CD14-positive monocyte (primary cell): ENCODE results near the gene TRANK1. TPM values are rescaled to one million over a fixed set of nuclear protein-coding genes. Genes with fewer than 3 reads are reported as not detected.

ENCODE experiments used
- DNase-seq, 3 donors: peaks; one replicate each; pipeline ENCODE4 v3.0.0-alpha.2; 2011 to 2022
- H2AFZ ChIP-seq: 2 replicates; pipeline ENCODE4 v1.6.0; 2012; ENCODE audit warnings: mild to moderate bottlenecking, low read depth, low read length, inconsistent platforms; ENCODE audit not compliant: insufficient read depth, poor library complexity, severe bottlenecking
- H3K27ac ChIP-seq, 2 donors: 1 replicate in 1 of 2; 2 replicates in 1 of 2; pipeline ENCODE4 v1.5.1; 2012 to 2013; ENCODE audit warnings: low read length in 2 of 2, control low read depth in 1 of 2, inconsistent platforms in 1 of 2, low read depth in 1 of 2, mild to moderate bottlenecking in 1 of 2
- H3K27me3 ChIP-seq, 2 donors: one replicate each; pipeline versions ENCODE4 v1.6.0 to v1.6.1; 2011 to 2013; ENCODE audit warnings: low read length in 2 of 2; ENCODE audit not compliant: control insufficient read depth in 2 of 2, insufficient read depth in 2 of 2
- H3K36me3 ChIP-seq, 2 donors: replicated peaks in 1 of 2; 1 replicate in 1 of 2; 2 replicates in 1 of 2; pipeline versions ENCODE4 v1.5.1 to v1.6.1; 2012 to 2013; ENCODE audit warnings: low read length in 2 of 2, control low read depth in 1 of 2, inconsistent platforms in 1 of 2, mild to moderate bottlenecking in 1 of 2; ENCODE audit not compliant: insufficient read depth in 2 of 2, control insufficient read depth in 1 of 2
- H3K4me1 ChIP-seq, 2 donors: 1 replicate in 1 of 2; 2 replicates in 1 of 2; pipeline versions ENCODE4 v1.5.1 to v1.6.1; 2012 to 2013; ENCODE audit warnings: low read length in 2 of 2, control low read depth in 1 of 2, inconsistent platforms in 1 of 2, mild to moderate bottlenecking in 1 of 2, moderate library complexity in 1 of 2; ENCODE audit not compliant: insufficient read depth in 2 of 2, control insufficient read depth in 1 of 2
- H3K4me2 ChIP-seq: replicated peaks from 2 replicates; pipeline ENCODE3; 2012; ENCODE audit warnings: low read length, moderate library complexity, mild to moderate bottlenecking; ENCODE audit not compliant: poor library complexity, severe bottlenecking; ENCODE audit errors: extremely low read depth
- H3K4me3 ChIP-seq, 3 experiments: fragments of 200-600 bp in 1 of 3; sonication (generic) in 1 of 3; replicated peaks in 1 of 3; 1 replicate in 2 of 3; 2 replicates in 1 of 3; pipeline ENCODE4 v1.5.1; 2011 to 2013; ENCODE audit warnings: low read length in 3 of 3, mild to moderate bottlenecking in 3 of 3, control low read depth in 2 of 3, low read depth in 2 of 3, inconsistent platforms in 1 of 3, moderate library complexity in 1 of 3
- H3K79me2 ChIP-seq: 2 replicates; pipeline ENCODE4 v1.6.0; 2012; ENCODE audit warnings: mild to moderate bottlenecking, control low read depth, inconsistent platforms, low read length, moderate library complexity; ENCODE audit not compliant: insufficient read depth
- H3K9ac ChIP-seq: 2 replicates; pipeline ENCODE4 v1.6.0; 2017; ENCODE audit warnings: low read length, mild to moderate bottlenecking; ENCODE audit not compliant: insufficient read depth, poor library complexity, severe bottlenecking
- H3K9me3 ChIP-seq, 2 donors: replicated peaks in 1 of 2; 1 replicate in 1 of 2; 2 replicates in 1 of 2; pipeline versions ENCODE4 v1.5.1 to v1.6.1; 2012 to 2013; ENCODE audit warnings: low read length in 2 of 2, control low read depth in 1 of 2; ENCODE audit not compliant: control insufficient read depth in 1 of 2, insufficient read depth in 1 of 2
- H4K20me1 ChIP-seq: 2 replicates; pipeline ENCODE4 v1.6.0; 2012; ENCODE audit warnings: mild to moderate bottlenecking, low read length, control low read depth, moderate library complexity; ENCODE audit not compliant: insufficient read depth
- H3K27ac Mint-ChIP-seq, 7 donors: one replicate each; pipeline ENCODE4 v1.8.0; 2020; ENCODE audit warnings: mild to moderate bottlenecking in 7 of 7, mixed read lengths in 7 of 7, moderate library complexity in 6 of 7, inconsistent platforms in 2 of 7
- H3K27me3 Mint-ChIP-seq, 3 donors: one replicate each; pipeline ENCODE4 v1.8.0; 2021 to 2022; ENCODE audit warnings: low read depth in 3 of 3, mild to moderate bottlenecking in 3 of 3, mixed read lengths in 3 of 3, moderate library complexity in 3 of 3, inconsistent platforms in 1 of 3
- H3K36me3 Mint-ChIP-seq, 2 donors: one replicate each; pipeline ENCODE4 v1.8.0; 2020; ENCODE audit warnings: mixed read lengths in 2 of 2, inconsistent platforms in 1 of 2, mild to moderate bottlenecking in 1 of 2
- H3K4me1 Mint-ChIP-seq: one replicate; pipeline ENCODE4 v1.8.0; 2020; ENCODE audit warnings: mild to moderate bottlenecking, mixed read lengths
- H3K4me3 Mint-ChIP-seq, 2 donors: one replicate each; pipeline ENCODE4 v1.8.0; 2020; ENCODE audit warnings: mild to moderate bottlenecking in 2 of 2, mixed read lengths in 2 of 2, moderate library complexity in 1 of 2
- H3K9me3 Mint-ChIP-seq, 7 donors: one replicate each; pipeline ENCODE4 v1.8.0; 2020 to 2022; ENCODE audit warnings: mixed read lengths in 7 of 7, mild to moderate bottlenecking in 6 of 7, moderate library complexity in 6 of 7, inconsistent platforms in 2 of 7
- CTCF ChIP-seq: fragments of 200-600 bp; IDR thresholded peaks from one replicate; pipeline ENCODE4 v1.8.0; 2022; ENCODE audit warnings: antibody characterized with exemption, mild to moderate bottlenecking
- WGBS: methylation state at CpG from one replicate; pipeline ENCODE4 v1.1.5; 2013; ENCODE audit warnings: missing lambda C conversion rate; ENCODE audit not compliant: insufficient coverage; 5-methylcytosine and 5-hydroxymethylcytosine counted together
- intact Hi-C, 2 donors: fragments of 100-400 bp; cut with micrococcal nuclease; formaldehyde crosslinking; loops; one replicate each; pipeline versions ENCODE4 v1.15.0 to v1.15.1; 2023
- polyA plus RNA-seq, 3 donors: library from polyadenylated mRNA; depleted of rRNA in 1 of 3; unstranded in 2 of 3; stranded (reverse) in 1 of 3; fragments of 300-500 nt in 2 of 3; fragments of >200 nt in 1 of 3; fragmentation: Illumina TruSeq in 2 of 3; gene quantifications; 1 replicate in 2 of 3; 2 replicates in 1 of 3; pipeline ENCODE4 v1.2.3, GENCODE V29; 2012 to 2021

The TRANK1 gene
- polyA plus RNA-seq, 3 donors = 2.8 to 6.3 (median 5.8) TPM

- WGBS = no CpG with 5 or more reads among the region's 3 CpGs
- Mint-ChIP-seq H3K27me3 (no peaks in the 10 kb centered on the region), H3K36me3 (peaks cover 33 to 38% of the 10 kb centered on the region in 2 donors), H3K9me3 (no peaks in the 10 kb centered on the region), H3K4me1 (peaks cover 41% of the 10 kb centered on the region), H3K4me3 (peak overlapping the region; percentile 58 to 80), H3K27ac (peak overlapping the region; percentile 80 to 91 (median 86))
- no peak overlapping the region for H2AFZ ChIP-seq
- peak overlapping the region in 2 of 3 experiments; percentile 30 to 89 for H3K4me3 ChIP-seq
- no peaks in the 10 kb centered on the region for H3K9me3 ChIP-seq
- peak overlapping the region in 1 of 2 donors; percentile 80 for H3K27ac ChIP-seq
- peaks cover 28 to 38% of the 10 kb centered on the region in 2 donors for H3K36me3 ChIP-seq
- H3K27me3 ChIP-seq = no peaks in the 10 kb centered on the region
- peak overlapping the region; percentile 37 for H3K9ac ChIP-seq
- peaks cover 44 to 54% of the 10 kb centered on the region in 2 donors for H3K4me1 ChIP-seq
- intact Hi-C loops = no loop called here
- peaks cover 11% of the 10 kb centered on the region for H4K20me1 ChIP-seq
- TF ChIP-seq CTCF = no peak
- peaks cover 61% of the 10 kb centered on the region for H3K79me2 ChIP-seq
- H3K4me2 ChIP-seq = peak overlapping the region; percentile 87
- peak; percentile 60 to 92 (median 87) for DNase-seq
These were observed 44.2 kb upstream of the TRANK1 start for GRCh38 chr3:36989005-36989404.

GRCh38 chr3:36988356-36988755 is 43.5 kb upstream of the TRANK1 start:
- WGBS = 29% methylated on average over 2 of the region's 2 CpGs
- Histone ChIP-seq H2AFZ (no peak overlapping the region), H3K27me3 (no peaks in the 10 kb centered on the region), H3K9me3 (no peaks in the 10 kb centered on the region), H3K9ac (no peak overlapping the region), H4K20me1 (peaks cover 11% of the 10 kb centered on the region), H3K79me2 (peaks cover 58% of the 10 kb centered on the region), H3K4me3 (peak overlapping the region in 1 of 3 experiments; percentile 89), H3K4me2 (peak overlapping the region; percentile 87), H3K4me1 (peaks cover 42 to 51% of the 10 kb centered on the region in 2 donors), H3K36me3 (peaks cover 34 to 44% of the 10 kb centered on the region in 2 donors), H3K27ac (peak overlapping the region in 1 of 2 donors; percentile 80)
- TF ChIP-seq CTCF = no peak
- intact Hi-C loops = no loop called here
- DNase-seq = peak in 1 of 3 donors; percentile 31
- Mint-ChIP-seq H3K27me3 (no peaks in the 10 kb centered on the region), H3K4me1 (peaks cover 41% of the 10 kb centered on the region), H3K9me3 (peaks cover 0 to 3% (median 3%) of the 10 kb centered on the region in 7 donors), H3K27ac (peak overlapping the region; percentile 27 to 80 (median 33)), H3K4me3 (peak overlapping the region in 1 of 2 donors; percentile 44), H3K36me3 (peaks cover 38 to 43% of the 10 kb centered on the region in 2 donors)
